HepG2 (cell line): Measurements from ENCODE around the gene FBXW5. TPM values are rescaled to one million over a fixed set of nuclear protein-coding genes. Genes with fewer than 3 reads are reported as not detected.

Experiments
- ATAC-seq: fragments of 200-7000 bp; cut with Tn5 transposase; 3 replicates; pipeline ENCODE4 v1.9.1; 2020; ENCODE audit warnings: mild to moderate bottlenecking, moderate library complexity
- BruUV-seq: library from RNA; stranded (reverse); fragments of 400-500 nt; replicated peaks from 2 replicates; lab custom pipeline; 2021; lab: Mats Ljungman, UMichigan
- CTCF ChIA-PET: fragments of 300-600 bp; formaldehyde crosslinking; extraction: SDS; loops from one replicate; lab custom pipeline; 2021; ENCODE audit warnings: low total read pairs, inconsistent platforms, low intra/inter-chr PET ratio; lab: Yijun Ruan, JAX
- POLR2A ChIA-PET: fragments of 350-600 bp; sonication (Branson Sonifier 250); formaldehyde crosslinking; loops from one replicate; lab custom pipeline; 2020; ENCODE audit warnings: antibody characterized with exemption, inconsistent platforms; lab: Yijun Ruan, JAX
- DNase-seq: peaks from one replicate; pipeline ENCODE4 v3.0.0-alpha.2; 2015; ENCODE audit warnings: low spot score
- FAIRE-seq: peaks from 3 replicates; lab custom pipeline; 2011; peaks lifted over from hg19 to GRCh38; lab: Jason Lieb, UNC
- H2AFZ ChIP-seq: one replicate; pipeline ENCODE4 v1.6.1; 2011; ENCODE audit warnings: low read length, inconsistent platforms
- H3K27ac ChIP-seq: fragments of 300-600 bp; 3 replicates; pipeline ENCODE4 v1.8.0; 2011; ENCODE audit warnings: mixed run types, mild to moderate bottlenecking, mixed read lengths, low read length, inconsistent platforms; ENCODE audit not compliant: insufficient read depth; ENCODE audit errors: extremely low read length
- H3K27me3 ChIP-seq, 2 experiments: fragments of 200-600 bp in 1 of 2; 2 replicates in 1 of 2; 3 replicates in 1 of 2; pipeline versions ENCODE4 v1.6.0 to v1.8.0; 2011; ENCODE audit warnings: low read length in 2 of 2, mild to moderate bottlenecking in 2 of 2, moderate library complexity in 2 of 2, inconsistent platforms in 1 of 2; ENCODE audit not compliant: insufficient read depth in 2 of 2, control insufficient read depth in 1 of 2
- H3K36me3 ChIP-seq, 2 experiments: fragments of 200-600 bp in 1 of 2; replicated peaks in 1 of 2; 2 replicates in 1 of 2; 3 replicates in 1 of 2; pipeline versions ENCODE4 v1.5.1 to v1.8.0; 2011; ENCODE audit warnings: low read length in 2 of 2, inconsistent platforms in 1 of 2; ENCODE audit not compliant: insufficient read depth in 2 of 2, control insufficient read depth in 1 of 2
- H3K4me1 ChIP-seq: 2 replicates; pipeline ENCODE4 v1.5.1; 2012; ENCODE audit warnings: low read length, inconsistent platforms; ENCODE audit not compliant: insufficient read depth
- H3K4me2 ChIP-seq: 2 replicates; pipeline ENCODE4 v1.6.0; 2011; ENCODE audit warnings: low read depth, low read length, inconsistent platforms
- H3K4me3 ChIP-seq, 3 experiments: fragments of 200-600 bp in 1 of 3; sonication (generic), shearing (Covaris generic) in 1 of 3; replicated peaks in 1 of 3; 2 replicates each; pipeline ENCODE4 v1.5.1; 2011 to 2016; ENCODE audit warnings: low read length in 3 of 3, inconsistent platforms in 2 of 3, low read depth in 2 of 3, mild to moderate bottlenecking in 2 of 3, control low read depth in 1 of 3, mixed read lengths in 1 of 3; ENCODE audit not compliant: insufficient read depth in 1 of 3
- H3K79me2 ChIP-seq: one replicate; pipeline ENCODE4 v1.6.1; 2011; ENCODE audit warnings: low read length, inconsistent platforms; ENCODE audit not compliant: insufficient read depth
- H3K9ac ChIP-seq: 2 replicates; pipeline ENCODE4 v1.6.0; 2011; ENCODE audit warnings: mild to moderate bottlenecking, low read depth, low read length, inconsistent platforms; ENCODE audit not compliant: insufficient read depth
- H3K9me3 ChIP-seq: 2 replicates; pipeline ENCODE4 v1.5.1; 2012; ENCODE audit warnings: mild to moderate bottlenecking, low read length
- H4K20me1 ChIP-seq: 2 replicates; pipeline ENCODE4 v1.6.0; 2011; ENCODE audit warnings: inconsistent platforms, mild to moderate bottlenecking, low read length, moderate library complexity; ENCODE audit not compliant: insufficient read depth
- HNRNPL ChIP-seq: fragments of 200-400 bp; formaldehyde crosslinking; IDR thresholded peaks from 2 replicates; pipeline ENCODE4 v1.6.1; 2017; ENCODE audit warnings: mild to moderate bottlenecking, low read depth, low read length
- PRPF4 ChIP-seq: fragments of 200-400 bp; formaldehyde crosslinking; IDR thresholded peaks from 2 replicates; pipeline ENCODE4 v1.6.1; 2016; ENCODE audit warnings: low read length, low read depth; ENCODE audit not compliant: poor library complexity, severe bottlenecking
- SP4 ChIP-seq: sonication (generic); formaldehyde crosslinking; IDR thresholded peaks from 2 replicates; pipeline ENCODE4 v1.8.1; 2023; ENCODE audit warnings: mild to moderate bottlenecking, missing genetic modification reagents
- THAP11 ChIP-seq: IDR thresholded peaks from 2 replicates; pipeline ENCODE4 v1.6.1; 2016; ENCODE audit warnings: missing biosample characterization, missing genetic modification reagents
- ZNF749 ChIP-seq: sonication (generic); formaldehyde crosslinking; IDR thresholded peaks from 2 replicates; pipeline ENCODE4 v1.8.0; 2022; ENCODE audit warnings: mild to moderate bottlenecking, missing genetic modification reagents, moderate library complexity, borderline replicate concordance
- ZNF790 ChIP-seq: sonication (generic); formaldehyde crosslinking; IDR thresholded peaks from 2 replicates; pipeline ENCODE4 v1.8.0; 2022; ENCODE audit warnings: missing genetic modification reagents, mild to moderate bottlenecking, borderline replicate concordance
- WGBS: methylation state at CpG from one replicate; pipeline ENCODE4 v1.1.6; 2017; ENCODE audit warnings: low lambda C conversion rate; 5-methylcytosine and 5-hydroxymethylcytosine counted together
- in situ Hi-C: cut with HindIII; loops from 2 replicates; pipeline ENCODE4 v1.10.0; 2017; ENCODE audit warnings: low pct_unique_long_range_greater_than_20kb; ENCODE audit not compliant: extremely low pct_ligation_motif_present
- intact Hi-C: fragments of 100-400 bp; cut with micrococcal nuclease; formaldehyde crosslinking; loops from one replicate; pipeline ENCODE4 v1.10.0; 2022; ENCODE audit not compliant: unreplicated experiment
- polyA plus RNA-seq, 8 experiments: library from polyadenylated mRNA; depleted of rRNA in 3 of 8; stranded (reverse) in 7 of 8; unstranded in 1 of 8; fragments of >200 nt; fragmentation: Illumina TruSeq in 4 of 8; extraction: Trizol in 4 of 8; gene quantifications; 2 replicates each; pipeline versions ENCODE4 v1.2.1 to v1.2.3, GENCODE V29; 2011 to 2016; ENCODE audit warnings: low read depth in 4 of 8, missing spikeins in 1 of 8, mixed read lengths in 1 of 8; ENCODE audit not compliant: insufficient read depth in 1 of 8
- total RNA-seq, 5 experiments: library from RNA; depleted of rRNA; stranded (reverse); fragments of >200 nt; fragmentation: Illumina TruSeq; extraction: Trizol; gene quantifications; 2 replicates each; pipeline ENCODE4 v1.2.3, GENCODE V29; 2016; ENCODE audit warnings: low read depth in 1 of 5
- TF ChIP-seq, protein P1 (sequence below), 2 experiments: IDR thresholded peaks; 2 replicates each; pipeline ENCODE4 v1.6.1; 2011 to 2012; ENCODE audit warnings: low read length in 2 of 2, borderline replicate concordance in 1 of 2, low read depth in 1 of 2, mild to moderate bottlenecking in 1 of 2, moderate library complexity in 1 of 2

FBXW5 gene
- total and polyA plus RNA-seq, 2 of the 13 experiments (the other 11 are each of a cell fraction or from before 2014, with no cell fraction given) = 52.0 to 60.4 TPM

DNA sequence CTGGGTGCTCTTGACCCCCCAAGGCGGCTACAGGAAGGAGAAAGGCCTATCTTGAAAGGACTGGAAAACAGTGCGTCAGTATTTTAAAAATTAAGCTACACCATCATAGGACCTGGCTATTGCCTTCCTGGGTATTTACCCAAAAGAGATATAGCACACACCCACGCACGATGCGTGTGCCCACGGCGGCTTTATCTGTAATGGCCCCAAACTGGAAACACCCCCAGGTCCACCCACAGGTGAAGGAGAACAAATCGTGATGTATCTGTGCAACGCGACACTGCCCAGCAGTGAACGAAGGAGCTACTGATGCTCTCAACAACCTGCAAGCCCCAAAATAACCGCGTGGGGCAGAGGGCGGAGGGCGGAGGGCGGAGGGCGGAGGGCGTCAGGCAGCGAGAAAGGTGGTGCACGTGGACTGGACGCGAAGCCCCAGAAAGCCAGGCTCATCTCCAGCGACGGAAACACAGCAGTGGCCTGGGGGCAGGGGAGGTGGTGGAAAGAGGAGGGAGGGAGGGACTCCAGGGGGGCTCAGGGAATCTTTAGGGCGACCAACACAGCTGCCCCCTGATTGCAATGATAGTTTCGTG is 20.4 kb upstream of the FBXW5 start (continued):
- TF ChIP-seq ZNF790 (CRISPR knock-in tag) = no peak

DNA sequence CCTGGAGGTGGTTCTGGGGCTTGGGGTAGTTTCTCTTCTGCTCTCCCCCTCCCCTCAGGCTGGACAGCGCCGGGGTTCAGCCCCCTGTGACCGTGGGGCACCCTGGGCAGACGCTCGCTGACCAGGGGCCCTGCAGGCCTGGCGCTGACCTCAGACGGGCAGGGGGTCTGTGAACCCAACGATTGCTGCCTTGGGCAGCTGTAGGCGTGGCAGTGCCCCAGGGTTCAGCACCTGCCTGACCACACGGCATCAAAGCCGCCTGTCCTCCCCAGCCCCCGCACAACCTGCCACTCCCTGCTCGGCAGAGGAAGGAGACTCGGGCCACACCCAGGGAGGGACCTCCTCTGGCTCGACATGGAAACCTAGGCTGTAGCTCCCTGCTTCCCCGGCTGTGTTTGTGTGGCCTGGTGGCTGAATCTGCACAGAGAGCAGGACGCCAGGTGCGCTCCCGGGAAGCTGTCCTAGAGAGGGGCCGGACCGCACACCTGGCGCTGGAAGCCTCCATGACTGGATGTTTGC is 19.7 kb upstream of the FBXW5 start:
- POLR2A ChIA-PET = interaction anchor here (0.7 kb wide), 1 partner anchor 73 kb away, joined by 5 read pairs; no protein-coding TSS in a partner anchor
- intact Hi-C loops = no loop called here
- H2AFZ ChIP-seq = no peak overlapping the region

DNA sequence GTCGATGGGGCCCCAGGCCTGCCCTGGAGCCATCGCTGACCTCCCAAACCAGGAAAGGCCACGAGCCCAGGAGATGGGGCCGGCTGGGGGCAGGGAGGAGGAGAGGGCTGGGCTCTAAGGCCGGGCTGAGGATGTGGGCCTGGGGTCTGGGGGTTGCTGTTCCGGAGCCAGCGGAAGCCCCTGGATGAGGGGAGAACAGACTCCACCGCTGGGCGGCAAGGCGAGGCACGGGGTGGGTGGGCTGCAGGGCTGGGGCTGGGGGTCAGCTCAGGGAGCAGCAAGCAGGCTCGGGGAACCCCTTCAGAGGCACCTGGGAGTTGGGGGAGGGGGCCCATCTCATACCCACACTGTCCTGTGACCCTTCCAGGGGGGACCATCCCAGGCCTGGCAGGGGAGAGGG is 19.2 kb upstream of the FBXW5 start:
- in situ Hi-C loops = no loop called here

More for the DNA sequence above, 19.7 kb upstream of the FBXW5 start:
- no peak for ATAC-seq
- Histone ChIP-seq H3K27me3 (peaks cover 19 to 53% of the 10 kb centered on the region in 2 experiments), H4K20me1 (no peaks in the 10 kb centered on the region), H3K36me3 (no peaks in the 10 kb centered on the region), H3K4me2 (0 out of 2 replicates have a peak overlapping the region, but pooled peaks have one; percentile 7), H3K4me3 (no peak overlapping the region), H3K9me3 (no peaks in the 10 kb centered on the region), H3K9ac (no peak overlapping the region), H3K27ac (no peak overlapping the region), H3K4me1 (peaks cover 30% of the 10 kb centered on the region), H3K79me2 (no peaks in the 10 kb centered on the region)
- WGBS = no CpG with 5 or more reads among the region's 22 CpGs
- FAIRE-seq = no peak
- no peak for DNase-seq
- in situ Hi-C loops = no loop called here
- no peak for TF ChIP-seq ZNF749 (CRISPR knock-in tag)
- 0 out of 2 replicates have a peak, but pooled peaks have one; percentile 39 for TF ChIP-seq HNRNPL
- CTCF ChIA-PET = no interaction called here
- no TSS peak for BruUV-seq

More for the DNA sequence above, 19.2 kb upstream of the FBXW5 start:
- H3K4me3 ChIP-seq = no peak overlapping the region
- TF ChIP-seq THAP11 (CRISPR knock-in tag) (no peak), SP4 (CRISPR knock-in tag) (no peak), PRPF4 (no peak)
- TF ChIP-seq, protein P1, sequence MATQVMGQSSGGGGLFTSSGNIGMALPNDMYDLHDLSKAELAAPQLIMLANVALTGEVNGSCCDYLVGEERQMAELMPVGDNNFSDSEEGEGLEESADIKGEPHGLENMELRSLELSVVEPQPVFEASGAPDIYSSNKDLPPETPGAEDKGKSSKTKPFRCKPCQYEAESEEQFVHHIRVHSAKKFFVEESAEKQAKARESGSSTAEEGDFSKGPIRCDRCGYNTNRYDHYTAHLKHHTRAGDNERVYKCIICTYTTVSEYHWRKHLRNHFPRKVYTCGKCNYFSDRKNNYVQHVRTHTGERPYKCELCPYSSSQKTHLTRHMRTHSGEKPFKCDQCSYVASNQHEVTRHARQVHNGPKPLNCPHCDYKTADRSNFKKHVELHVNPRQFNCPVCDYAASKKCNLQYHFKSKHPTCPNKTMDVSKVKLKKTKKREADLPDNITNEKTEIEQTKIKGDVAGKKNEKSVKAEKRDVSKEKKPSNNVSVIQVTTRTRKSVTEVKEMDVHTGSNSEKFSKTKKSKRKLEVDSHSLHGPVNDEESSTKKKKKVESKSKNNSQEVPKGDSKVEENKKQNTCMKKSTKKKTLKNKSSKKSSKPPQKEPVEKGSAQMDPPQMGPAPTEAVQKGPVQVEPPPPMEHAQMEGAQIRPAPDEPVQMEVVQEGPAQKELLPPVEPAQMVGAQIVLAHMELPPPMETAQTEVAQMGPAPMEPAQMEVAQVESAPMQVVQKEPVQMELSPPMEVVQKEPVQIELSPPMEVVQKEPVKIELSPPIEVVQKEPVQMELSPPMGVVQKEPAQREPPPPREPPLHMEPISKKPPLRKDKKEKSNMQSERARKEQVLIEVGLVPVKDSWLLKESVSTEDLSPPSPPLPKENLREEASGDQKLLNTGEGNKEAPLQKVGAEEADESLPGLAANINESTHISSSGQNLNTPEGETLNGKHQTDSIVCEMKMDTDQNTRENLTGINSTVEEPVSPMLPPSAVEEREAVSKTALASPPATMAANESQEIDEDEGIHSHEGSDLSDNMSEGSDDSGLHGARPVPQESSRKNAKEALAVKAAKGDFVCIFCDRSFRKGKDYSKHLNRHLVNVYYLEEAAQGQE (IDR thresholded peaks at IDR 0.05; ENCODE audit: borderline replicate concordance in 1 of 2, low read depth in 1 of 2, low read length in 2 of 2) = no peak
- TF ChIP-seq, all 625 proteins: peak for 0
- no peak overlapping the region for H3K9ac ChIP-seq
- H3K4me1 ChIP-seq = peaks cover 25% of the 10 kb centered on the region
- H2AFZ ChIP-seq = no peak overlapping the region
- no peaks in the 10 kb centered on the region for H3K9me3 ChIP-seq
- no peak for ATAC-seq
- no peaks in the 10 kb centered on the region for H3K36me3 ChIP-seq
- FAIRE-seq = no peak
- POLR2A ChIA-PET = no interaction called here
- peaks cover 15 to 52% of the 10 kb centered on the region in 2 experiments for H3K27me3 ChIP-seq
- WGBS = 67% methylated on average over 7 of the region's 12 CpGs
- H3K4me2 ChIP-seq = no peak overlapping the region
- DNase-seq = no peak
- H3K27ac ChIP-seq = no peak overlapping the region
- CTCF ChIA-PET = no interaction called here
- H4K20me1 ChIP-seq = no peaks in the 10 kb centered on the region
- BruUV-seq = no TSS peak
- intact Hi-C loops = no loop called here
- no peaks in the 10 kb centered on the region for H3K79me2 ChIP-seq
